Lower leg skin (tissue), 3 donors: ENCODE results near the gene TNFSF4.

ENCODE experiments used
- POLR2A ChIP-seq, 2 donors: fragments of 450-650 bp; IDR thresholded peaks; one replicate each; pipeline ENCODE4 v1.6.1; 2016 to 2017; ENCODE audit warnings: antibody characterized with exemption in 2 of 2, mild to moderate bottlenecking in 1 of 2, moderate library complexity in 1 of 2
- TF ChIP-seq, protein P1 (sequence below), 3 donors: fragments of 450-650 bp; IDR thresholded peaks; one replicate each; pipeline ENCODE4 v1.5.1; 2016; ENCODE audit warnings: antibody characterized with exemption in 3 of 3, mild to moderate bottlenecking in 3 of 3, moderate library complexity in 2 of 3

DNA sequence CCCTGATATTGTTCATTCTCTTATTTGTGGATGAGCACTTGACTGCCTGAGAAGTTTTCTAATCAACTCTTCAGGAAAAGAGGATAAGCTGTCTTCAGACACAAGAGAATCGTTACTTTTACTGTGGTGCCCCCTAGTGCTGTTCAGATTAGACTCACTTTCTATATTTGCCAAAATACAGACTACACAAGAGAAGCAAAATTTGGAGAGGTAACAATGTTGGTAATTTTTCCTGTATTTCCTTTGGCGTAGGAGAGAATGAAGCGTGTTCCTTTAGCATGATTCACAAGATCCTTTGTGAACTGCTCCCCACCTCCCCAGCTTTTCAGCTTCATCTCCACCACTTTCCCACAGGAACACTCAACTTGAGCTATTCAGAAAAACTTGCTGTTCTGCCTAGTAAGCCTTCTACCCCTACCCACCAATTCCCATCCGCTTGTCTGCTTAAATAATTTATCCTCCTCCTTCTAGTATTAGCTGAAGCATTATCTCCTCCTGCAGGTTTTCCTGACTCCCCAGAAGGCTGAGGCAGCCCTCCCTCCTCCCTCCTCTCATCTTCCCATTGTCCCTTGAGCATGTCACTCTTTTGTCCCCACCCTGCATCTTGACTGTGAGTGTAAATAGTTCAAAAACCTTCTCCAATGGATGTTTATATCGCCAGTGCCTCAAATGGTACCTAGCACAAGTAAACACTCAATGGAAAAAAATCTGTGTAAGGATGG, 4.5 kb downstream of the TNFSF4 start:
- TF ChIP-seq, protein P1, sequence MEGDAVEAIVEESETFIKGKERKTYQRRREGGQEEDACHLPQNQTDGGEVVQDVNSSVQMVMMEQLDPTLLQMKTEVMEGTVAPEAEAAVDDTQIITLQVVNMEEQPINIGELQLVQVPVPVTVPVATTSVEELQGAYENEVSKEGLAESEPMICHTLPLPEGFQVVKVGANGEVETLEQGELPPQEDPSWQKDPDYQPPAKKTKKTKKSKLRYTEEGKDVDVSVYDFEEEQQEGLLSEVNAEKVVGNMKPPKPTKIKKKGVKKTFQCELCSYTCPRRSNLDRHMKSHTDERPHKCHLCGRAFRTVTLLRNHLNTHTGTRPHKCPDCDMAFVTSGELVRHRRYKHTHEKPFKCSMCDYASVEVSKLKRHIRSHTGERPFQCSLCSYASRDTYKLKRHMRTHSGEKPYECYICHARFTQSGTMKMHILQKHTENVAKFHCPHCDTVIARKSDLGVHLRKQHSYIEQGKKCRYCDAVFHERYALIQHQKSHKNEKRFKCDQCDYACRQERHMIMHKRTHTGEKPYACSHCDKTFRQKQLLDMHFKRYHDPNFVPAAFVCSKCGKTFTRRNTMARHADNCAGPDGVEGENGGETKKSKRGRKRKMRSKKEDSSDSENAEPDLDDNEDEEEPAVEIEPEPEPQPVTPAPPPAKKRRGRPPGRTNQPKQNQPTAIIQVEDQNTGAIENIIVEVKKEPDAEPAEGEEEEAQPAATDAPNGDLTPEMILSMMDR (IDR thresholded peaks at IDR 0.05) = peak in 1 of 3 donors; percentile 24
- TF ChIP-seq POLR2A (IDR thresholded peaks at IDR 0.05) = no peak
